Measurements from ENCODE around the gene ZWILCH.

The ZWILCH gene

GRCh38 chr15:66542896-66543295 lies 37.8 kb downstream of the ZWILCH start:
- TF ChIP-seq, protein P1, sequence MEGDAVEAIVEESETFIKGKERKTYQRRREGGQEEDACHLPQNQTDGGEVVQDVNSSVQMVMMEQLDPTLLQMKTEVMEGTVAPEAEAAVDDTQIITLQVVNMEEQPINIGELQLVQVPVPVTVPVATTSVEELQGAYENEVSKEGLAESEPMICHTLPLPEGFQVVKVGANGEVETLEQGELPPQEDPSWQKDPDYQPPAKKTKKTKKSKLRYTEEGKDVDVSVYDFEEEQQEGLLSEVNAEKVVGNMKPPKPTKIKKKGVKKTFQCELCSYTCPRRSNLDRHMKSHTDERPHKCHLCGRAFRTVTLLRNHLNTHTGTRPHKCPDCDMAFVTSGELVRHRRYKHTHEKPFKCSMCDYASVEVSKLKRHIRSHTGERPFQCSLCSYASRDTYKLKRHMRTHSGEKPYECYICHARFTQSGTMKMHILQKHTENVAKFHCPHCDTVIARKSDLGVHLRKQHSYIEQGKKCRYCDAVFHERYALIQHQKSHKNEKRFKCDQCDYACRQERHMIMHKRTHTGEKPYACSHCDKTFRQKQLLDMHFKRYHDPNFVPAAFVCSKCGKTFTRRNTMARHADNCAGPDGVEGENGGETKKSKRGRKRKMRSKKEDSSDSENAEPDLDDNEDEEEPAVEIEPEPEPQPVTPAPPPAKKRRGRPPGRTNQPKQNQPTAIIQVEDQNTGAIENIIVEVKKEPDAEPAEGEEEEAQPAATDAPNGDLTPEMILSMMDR (conservative IDR thresholded peaks at IDR 0.05; ENCODE audit: low read depth), result no peak
- CTCF ChIA-PET, result interaction anchor here (0.6 kb wide), 1 partner anchor 36 kb away, joined by 3 read pairs; no protein-coding TSS in a partner anchor
- POLR2A ChIA-PET (ENCODE audit: low non-redundant PET), result no interaction called here
- DNase-seq (ENCODE audit: low spot score), result no peak
- no peak overlapping the region for H3K27ac ChIP-seq

DNA sequence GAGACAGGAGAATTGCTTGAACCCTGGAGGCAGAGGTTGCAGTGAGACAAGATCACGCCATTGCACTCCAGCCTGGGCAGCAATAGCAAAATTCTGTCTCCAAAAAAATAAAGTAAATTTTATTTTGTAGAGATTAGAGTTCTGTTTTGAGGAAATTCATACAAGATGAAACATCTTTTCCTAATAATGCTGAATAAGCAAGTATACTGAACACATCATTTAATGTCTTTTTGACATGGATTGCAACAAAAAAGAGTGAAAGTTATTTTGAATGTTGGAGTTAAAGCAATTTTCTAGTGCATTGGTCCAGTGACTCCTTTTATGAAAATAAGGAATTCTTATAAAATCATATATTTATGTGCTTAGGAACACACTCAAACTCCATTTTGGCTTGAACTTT lies 40.1 kb downstream of the ZWILCH start:
- POLR2A ChIA-PET (ENCODE audit: low non-redundant PET), result no interaction called here
- TF ChIP-seq, protein P1 (conservative IDR thresholded peaks at IDR 0.05; ENCODE audit: low read depth), result no peak
- CTCF ChIA-PET, result no interaction called here
- DNase-seq (ENCODE audit: low spot score), result no peak
- H3K27ac ChIP-seq, result no peak overlapping the region

DNA sequence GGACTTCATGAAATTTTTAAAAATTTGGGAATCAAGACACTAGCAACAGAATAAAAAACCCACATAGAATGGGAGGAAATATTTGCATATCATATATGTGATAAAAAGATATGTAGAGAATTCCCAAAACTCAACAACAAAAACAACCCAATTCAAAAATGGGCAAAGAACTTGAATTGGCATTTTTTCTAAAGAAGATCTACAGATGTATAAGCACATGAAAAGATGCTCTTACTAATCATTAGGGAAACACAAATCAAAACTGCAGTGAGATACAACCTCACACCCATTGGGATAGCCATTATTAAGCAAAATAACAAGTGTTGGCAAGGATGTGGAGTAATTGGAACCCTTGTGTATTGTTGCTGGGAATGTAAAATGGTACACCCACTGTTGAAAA lies 50.6 kb downstream of the ZWILCH start:
- ChIA-PET CTCF (no interaction called here), POLR2A (ENCODE audit: low non-redundant PET) (no interaction called here)
- TF ChIP-seq, protein P1 (conservative IDR thresholded peaks at IDR 0.05; ENCODE audit: low read depth), result no peak
- DNase-seq (ENCODE audit: low spot score), result no peak
- H3K27ac ChIP-seq, result no peak overlapping the region

- TF ChIP-seq, protein P1 (conservative IDR thresholded peaks at IDR 0.05; ENCODE audit: low read depth), result no peak
- CTCF ChIA-PET, result interaction anchor here (0.5 kb wide), 1 partner anchor 267 kb away, joined by 3 read pairs; no protein-coding TSS in a partner anchor
- no peak for DNase-seq (ENCODE audit: low spot score)
- H3K27ac ChIP-seq, result no peak overlapping the region
- POLR2A ChIA-PET (ENCODE audit: low non-redundant PET), result no interaction called here
Measured at GRCh38 chr15:66558271-66558670, 53.1 kb downstream of the ZWILCH start.

DNA sequence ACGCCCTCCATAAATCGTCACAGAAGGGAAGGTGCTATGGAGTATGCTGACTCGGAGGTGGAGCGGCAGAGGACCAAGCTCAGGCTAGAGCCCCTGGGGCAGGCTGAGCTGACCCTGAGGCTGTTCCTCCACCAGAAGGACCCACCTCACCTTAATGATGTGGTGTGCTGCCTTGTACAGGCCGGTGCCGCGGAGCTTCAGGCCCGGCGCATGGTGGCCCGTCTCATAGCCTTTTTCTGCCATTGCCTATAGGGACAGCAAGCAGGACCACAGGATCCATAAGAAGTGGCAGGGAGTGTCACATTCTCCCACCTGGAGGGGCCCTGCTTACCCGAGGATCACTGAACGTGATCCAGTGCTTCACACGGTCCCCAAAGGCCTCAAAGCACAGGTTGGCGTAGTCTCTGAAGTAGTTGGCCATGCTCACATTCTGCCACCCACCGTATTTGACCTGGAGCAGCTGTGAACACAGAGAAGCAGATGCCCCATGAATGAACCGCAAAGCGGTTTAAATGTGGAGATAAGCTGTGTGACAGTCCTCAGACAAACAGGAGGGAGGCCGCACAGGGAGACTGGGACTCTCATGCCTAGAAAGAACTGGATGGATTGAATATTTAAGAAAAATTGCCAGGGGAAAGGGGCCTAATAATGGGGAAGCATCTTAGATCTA lies 55.9 kb downstream of the ZWILCH start:
- TF ChIP-seq, protein P1 (conservative IDR thresholded peaks at IDR 0.05; ENCODE audit: low read depth), result no peak
- CTCF ChIA-PET, result no interaction called here
- no peak overlapping the region for H3K27ac ChIP-seq
- no peak for DNase-seq (ENCODE audit: low spot score)
- POLR2A ChIA-PET (ENCODE audit: low non-redundant PET), result no interaction called here

GRCh38 chr15:66563126-66563525 lies 58.0 kb downstream of the ZWILCH start:
- POLR2A ChIA-PET (ENCODE audit: low non-redundant PET), result no interaction called here
- CTCF ChIA-PET, result no interaction called here
- no peak overlapping the region for H3K27ac ChIP-seq
- DNase-seq (ENCODE audit: low spot score), result no peak
- TF ChIP-seq, protein P1 (conservative IDR thresholded peaks at IDR 0.05; ENCODE audit: low read depth), result no peak
